HG02642 (cell line): ENCODE results near the gene AGAP1.

ENCODE experiments used
- ATAC-seq: cut with Tn5 transposase; IDR thresholded peaks from one replicate; pipeline ENCODE4 v1.9.1; 2021; ENCODE audit warnings: mild to moderate bottlenecking; ENCODE audit not compliant: unreplicated experiment, poor library complexity

AGAP1 gene

GRCh38 chr2:235697041-235697440, 203.2 kb downstream of the AGAP1 start:
- no peak for ATAC-seq

GRCh38 chr2:235698028-235698427, 204.2 kb downstream of the AGAP1 start:
- no peak for ATAC-seq

DNA sequence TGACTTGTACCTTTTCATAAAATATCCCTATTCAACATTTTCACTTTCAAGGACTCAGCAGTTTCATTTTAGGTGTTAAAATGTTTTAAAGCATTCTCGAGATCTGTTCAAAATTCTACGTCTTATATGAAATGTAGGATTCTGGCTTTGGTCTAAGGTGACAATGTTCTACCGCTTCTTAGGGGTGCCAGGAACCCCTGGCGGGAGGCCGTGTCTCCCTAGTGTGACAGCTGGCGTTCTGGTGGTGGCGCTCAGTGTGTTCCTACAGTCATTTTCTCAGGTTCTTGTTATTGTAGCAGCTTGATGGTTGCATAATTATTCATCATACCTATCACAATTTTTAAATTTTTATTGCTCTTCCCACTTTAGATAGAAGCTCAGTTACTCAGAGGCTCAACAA, 204.6 kb downstream of the AGAP1 start:
- no peak for ATAC-seq

DNA sequence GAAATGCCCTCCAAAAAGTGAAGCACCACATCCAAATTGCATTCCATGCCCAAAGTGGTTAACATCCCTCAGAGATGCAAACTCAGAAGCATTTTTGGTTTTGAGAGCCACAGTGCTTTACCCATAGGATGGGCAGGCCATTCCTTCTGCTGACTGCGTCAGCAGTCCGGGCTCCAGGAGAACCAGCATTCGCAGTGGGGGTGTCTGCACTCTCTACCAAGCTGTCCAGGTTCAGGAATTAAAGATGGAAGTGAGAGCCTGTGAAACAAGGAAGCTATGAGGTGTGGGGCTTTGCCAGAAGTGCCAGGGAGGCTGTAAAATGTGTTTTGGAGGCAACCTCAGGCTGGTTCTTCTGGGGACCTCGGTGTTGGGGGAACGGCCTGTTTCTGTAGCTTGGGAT, 205.7 kb downstream of the AGAP1 start:
- no peak for ATAC-seq

DNA sequence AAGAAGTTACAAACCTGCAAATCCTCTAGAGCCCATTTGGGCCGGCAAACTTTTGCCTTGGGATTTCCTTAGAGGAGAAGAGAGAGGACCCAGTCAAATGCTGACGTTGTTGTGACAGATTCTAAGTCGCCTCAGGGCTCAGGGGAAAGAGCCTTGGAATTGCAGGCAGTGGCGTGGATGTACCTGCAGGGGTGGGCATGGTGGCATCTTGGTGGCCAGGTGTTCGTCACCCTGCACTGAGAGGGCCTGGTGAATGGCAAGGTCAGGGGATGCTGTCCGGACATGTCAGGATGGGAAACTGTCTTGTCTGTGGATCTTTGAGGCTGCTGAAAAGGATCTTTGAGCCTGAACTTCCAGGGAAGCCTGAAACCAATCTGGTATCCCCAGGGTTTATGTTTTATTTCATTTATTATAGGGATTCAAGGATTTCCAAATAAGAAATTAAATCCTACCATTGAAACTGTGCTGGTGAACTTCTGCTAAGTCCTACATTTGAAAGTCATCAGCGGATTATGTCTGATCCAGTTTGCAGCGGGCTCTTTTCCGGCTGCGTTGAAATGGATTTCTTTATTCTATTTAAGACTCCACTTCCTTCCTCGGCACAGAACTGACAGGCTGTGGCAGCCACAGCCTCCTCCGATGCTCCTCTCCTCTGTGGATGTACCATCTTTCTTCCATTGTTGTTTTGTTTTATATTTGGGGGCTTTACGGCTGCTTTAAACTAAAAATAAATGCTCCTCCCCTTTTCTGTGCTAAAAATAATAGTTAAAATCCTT, 207.6 kb downstream of the AGAP1 start:
- ATAC-seq = no peak

DNA sequence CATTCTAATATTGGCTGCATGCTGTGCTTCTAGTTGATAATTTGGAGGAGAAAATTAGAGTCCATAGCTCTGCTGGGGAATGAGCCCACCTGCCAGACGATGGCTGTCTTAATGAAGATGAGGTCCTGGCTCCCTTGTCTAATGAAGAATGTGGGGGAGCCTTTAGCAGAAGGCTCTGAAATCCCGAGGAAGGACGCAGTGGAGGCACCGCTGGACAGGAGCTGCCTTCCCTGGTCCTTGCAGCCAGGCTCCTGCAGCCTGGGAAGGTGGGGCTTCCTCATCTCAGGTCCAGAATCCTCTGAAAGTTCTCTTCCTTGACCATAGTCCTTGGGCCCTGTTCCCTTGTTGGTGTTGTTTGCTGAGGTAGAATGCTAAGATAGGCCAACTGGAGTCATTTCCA, 208.3 kb downstream of the AGAP1 start:
- no peak for ATAC-seq

GRCh38 chr2:235703711-235704295, 210.0 kb downstream of the AGAP1 start:
- no peak for ATAC-seq

- no peak for ATAC-seq
Measured at GRCh38 chr2:235705296-235705695, 211.5 kb downstream of the AGAP1 start.

- ATAC-seq = no peak
Measured at GRCh38 chr2:235706506-235706905, 212.7 kb downstream of the AGAP1 start.

DNA sequence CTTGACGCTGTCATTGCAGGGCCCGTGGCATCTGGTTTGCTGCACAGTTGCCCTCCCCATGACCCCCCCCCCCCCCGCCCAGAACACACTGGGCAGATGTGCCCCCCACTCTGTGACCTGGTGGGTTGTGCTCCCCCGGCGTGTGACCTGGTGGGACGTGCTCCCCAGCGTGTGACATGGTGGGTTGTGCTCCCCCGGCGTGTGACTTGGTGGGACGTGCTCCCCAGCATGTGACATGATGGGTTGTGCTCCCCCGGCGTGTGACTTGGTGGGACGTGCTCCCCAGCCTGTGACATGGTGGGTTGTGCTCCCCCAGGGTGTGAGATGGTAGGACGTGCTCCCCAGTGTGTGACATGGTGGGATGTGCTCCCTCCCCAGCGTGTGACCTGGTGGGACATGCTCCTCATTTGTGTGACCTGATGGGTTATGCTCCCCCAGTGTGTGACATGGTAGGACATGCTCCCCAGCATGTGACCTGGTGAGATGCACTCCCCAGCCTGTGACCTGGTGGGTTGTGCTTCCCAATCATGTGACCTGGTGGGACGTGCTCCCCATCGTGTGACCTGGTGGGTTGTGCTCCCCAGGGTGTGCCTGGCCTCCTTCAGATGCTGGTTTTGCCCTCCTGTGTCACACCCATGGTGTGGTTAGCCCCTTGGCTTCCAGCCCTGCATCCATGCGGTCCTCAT, 213.7 kb downstream of the AGAP1 start:
- ATAC-seq = no peak

GRCh38 chr2:235709124-235709813, 215.4 kb downstream of the AGAP1 start:
- ATAC-seq = no peak

DNA sequence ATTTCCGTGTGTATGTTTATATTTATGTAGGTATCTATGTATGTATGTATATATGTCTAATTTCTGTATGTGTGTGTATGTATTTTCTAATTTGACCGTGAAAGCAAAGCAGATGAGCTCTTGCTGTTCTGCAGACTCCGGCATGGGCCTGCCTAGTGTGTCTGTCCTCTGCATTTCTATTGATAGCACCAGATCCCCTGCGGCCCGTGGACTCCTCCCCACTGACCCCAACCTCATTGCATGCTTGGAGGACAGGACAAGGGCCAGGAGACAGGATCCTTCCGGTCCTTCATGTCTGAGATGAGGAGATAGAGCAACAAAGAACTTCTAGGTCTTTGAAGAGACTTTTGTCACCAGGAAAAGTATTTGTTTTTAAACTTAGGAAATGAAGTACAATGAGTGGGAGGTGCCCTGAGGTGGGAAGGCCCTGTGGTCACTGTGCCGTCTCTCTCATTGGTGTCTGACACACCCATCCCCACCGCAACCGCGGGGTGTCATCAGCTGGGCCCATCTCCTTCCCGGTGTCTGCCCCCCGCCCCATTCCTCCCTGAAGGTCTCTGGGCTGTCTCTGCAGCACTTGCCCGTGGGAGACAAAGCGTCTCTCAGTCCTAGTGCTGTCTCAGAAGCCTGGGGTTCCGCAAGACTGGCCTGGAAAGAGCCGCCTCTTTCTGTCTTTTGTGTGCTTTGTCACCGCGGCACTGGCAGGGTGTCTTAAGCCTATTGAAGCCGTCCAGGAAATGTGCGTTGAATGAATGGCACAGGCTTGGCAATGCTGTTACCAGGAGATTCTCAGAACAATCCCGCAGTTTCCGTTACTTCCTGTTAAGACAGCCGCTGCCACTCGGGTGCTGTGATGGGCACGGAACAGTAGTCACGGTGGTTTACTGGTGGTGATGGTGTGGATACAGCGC, 216.4 kb downstream of the AGAP1 start:
- ATAC-seq = no peak

DNA sequence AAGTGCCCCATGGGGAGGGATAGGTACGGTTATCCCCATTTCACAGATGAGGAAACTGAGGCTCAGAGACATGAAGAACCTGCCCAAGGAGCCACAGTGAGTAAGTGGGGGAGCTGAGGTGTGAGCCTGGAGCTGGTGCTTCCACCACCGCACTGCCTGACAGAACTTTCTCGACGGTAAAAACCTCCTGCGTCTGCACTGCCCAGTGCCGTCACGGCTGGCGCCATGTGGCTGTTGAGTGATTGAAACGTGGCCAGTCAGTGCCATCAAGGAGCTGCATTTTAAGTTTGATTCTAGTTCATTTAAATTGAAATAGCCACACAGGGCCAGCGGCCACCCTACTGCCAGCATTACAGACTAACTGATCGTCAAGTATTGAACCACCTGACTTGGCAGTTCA, 217.1 kb downstream of the AGAP1 start:
- no peak for ATAC-seq

DNA sequence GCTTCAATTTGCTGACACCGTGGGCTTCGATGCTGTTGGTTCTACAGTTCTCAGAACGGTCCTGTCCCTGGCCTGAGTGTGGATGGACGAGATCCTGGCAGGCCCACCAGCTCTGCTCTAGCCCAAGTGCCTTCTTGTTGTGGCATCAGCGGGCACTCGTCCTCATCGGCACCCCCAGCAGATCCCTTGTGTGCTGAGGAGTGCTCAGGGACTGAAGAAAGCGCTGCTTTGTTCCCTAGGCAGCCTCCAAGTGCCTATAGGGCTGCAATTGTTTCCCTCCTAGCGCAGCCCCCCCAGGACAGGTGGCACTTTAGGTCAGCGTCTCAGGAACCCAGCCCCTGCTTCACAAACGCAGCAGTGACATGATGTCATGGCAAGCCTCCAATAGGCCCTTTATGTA, 217.7 kb downstream of the AGAP1 start:
- no peak for ATAC-seq

DNA sequence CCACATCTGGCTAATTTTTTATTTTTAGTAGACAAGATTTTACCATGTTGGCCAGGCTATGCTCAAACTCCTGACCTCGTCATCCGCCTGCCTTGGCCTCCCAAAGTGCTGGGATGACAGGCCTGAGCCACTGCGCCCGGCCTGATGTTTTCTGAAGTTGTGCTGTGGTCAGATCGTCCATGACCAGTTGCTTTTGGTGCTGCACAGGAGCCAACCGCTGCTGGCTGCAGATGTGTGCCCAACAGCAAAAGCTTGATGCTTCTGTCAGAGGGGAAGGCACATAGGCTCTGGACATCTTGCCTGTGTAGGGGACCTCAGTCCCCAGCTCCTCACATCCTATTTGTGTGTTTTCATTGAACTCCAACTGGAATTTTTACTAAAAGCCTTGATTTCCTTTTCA, 218.3 kb downstream of the AGAP1 start:
- ATAC-seq = no peak

DNA sequence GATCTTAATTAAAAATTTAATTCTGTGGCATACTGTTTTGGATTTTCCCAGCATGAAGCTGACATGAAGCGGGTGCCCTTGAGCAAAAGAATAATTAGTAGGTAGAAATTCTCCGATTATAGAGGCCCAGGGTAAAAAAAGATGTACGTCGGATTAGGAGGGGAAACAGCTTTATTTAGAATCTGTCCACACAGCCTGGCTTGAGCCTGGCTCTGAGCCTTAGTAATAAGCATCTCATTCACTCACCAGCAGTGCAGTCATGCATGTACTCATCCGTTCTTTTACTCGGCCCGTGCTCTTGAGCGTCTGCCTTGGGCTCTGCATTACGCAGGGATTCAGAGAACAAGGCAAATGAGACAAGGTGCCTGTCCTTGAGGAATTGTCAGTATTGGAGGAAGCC, 219.3 kb downstream of the AGAP1 start:
- no peak for ATAC-seq

- ATAC-seq = no peak
Measured at GRCh38 chr2:235715601-235716000, 221.8 kb downstream of the AGAP1 start.

DNA sequence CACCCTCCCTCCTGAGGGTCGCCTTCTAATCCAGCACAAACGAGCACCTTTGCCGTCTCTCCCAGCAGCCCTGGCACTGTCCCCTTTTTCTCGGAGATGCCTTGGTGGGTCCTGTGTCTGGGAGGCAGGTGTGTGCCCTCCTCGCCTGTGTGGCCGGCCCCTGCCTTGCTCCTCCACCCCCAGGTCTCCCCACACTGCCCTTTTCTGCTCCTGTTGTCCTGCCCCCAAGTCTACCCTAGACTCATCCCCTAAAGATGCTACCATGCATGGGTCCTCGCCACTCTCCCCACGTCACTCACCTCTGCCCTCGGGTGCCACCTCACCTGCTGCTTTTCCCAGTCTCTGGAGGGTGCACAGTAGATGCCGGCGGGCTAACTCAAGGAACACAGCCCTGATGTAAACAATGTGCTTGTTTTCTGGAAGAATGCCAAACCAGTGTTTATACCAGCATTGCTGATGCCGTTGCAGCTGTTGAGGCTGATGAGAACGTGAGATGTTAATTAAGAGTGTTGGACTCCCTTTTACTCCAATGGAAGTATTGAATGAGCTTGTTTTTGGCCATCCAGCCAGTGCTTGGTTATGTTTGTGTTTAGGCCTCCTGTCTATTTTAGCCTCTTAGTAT, 223.1 kb downstream of the AGAP1 start:
- no peak for ATAC-seq

- ATAC-seq = no peak
Measured at GRCh38 chr2:235719146-235719942, 225.5 kb downstream of the AGAP1 start.
